Mesendoderm (in vitro differentiated cells): Measurements from ENCODE around the gene OR10K1. TPM values are rescaled to one million over a fixed set of nuclear protein-coding genes. Genes with fewer than 3 reads are reported as not detected.

ENCODE experiments used
- DNase-seq: peaks from one replicate; pipeline ENCODE4 v3.0.0; 2013
- H2AK5ac ChIP-seq: 2 replicates; pipeline ENCODE4 v1.6.1; 2013; ENCODE audit warnings: low read length, inconsistent platforms
- H2BK120ac ChIP-seq: 2 replicates; pipeline ENCODE4 v1.6.1; 2013; ENCODE audit warnings: low read depth, mild to moderate bottlenecking, low read length, moderate library complexity, mixed read lengths
- H2BK15ac ChIP-seq: replicated peaks from 2 replicates; pipeline ENCODE4 v1.6.1; 2013; ENCODE audit warnings: low read depth, mild to moderate bottlenecking, moderate library complexity
- H2BK5ac ChIP-seq: 2 replicates; pipeline ENCODE4 v1.6.1; 2013; ENCODE audit warnings: low read length, inconsistent platforms
- H3K18ac ChIP-seq: 2 replicates; pipeline ENCODE4 v1.6.1; 2013; ENCODE audit warnings: mild to moderate bottlenecking, low read length, mixed read lengths
- H3K23ac ChIP-seq: one replicate; pipeline ENCODE4 v1.6.1; 2013; ENCODE audit warnings: low read length
- H3K27ac ChIP-seq: 2 replicates; pipeline ENCODE4 v1.5.1; 2013; ENCODE audit warnings: low read depth, mild to moderate bottlenecking, inconsistent platforms, low read length, moderate library complexity
- H3K27me3 ChIP-seq: 2 replicates; pipeline ENCODE4 v1.6.1; 2013; ENCODE audit warnings: low read length, control low read depth, mild to moderate bottlenecking, inconsistent platforms; ENCODE audit not compliant: insufficient read depth, poor library complexity
- H3K36me3 ChIP-seq: 2 replicates; pipeline ENCODE4 v1.6.1; 2013; ENCODE audit warnings: low read length, inconsistent platforms; ENCODE audit not compliant: control insufficient read depth, insufficient read depth
- H3K4ac ChIP-seq: one replicate; pipeline ENCODE4 v1.6.1; 2013; ENCODE audit warnings: low read depth, mild to moderate bottlenecking, low read length, moderate library complexity
- H3K4me1 ChIP-seq: 2 replicates; pipeline ENCODE4 v1.6.1; 2013; ENCODE audit warnings: low read depth, low read length, inconsistent platforms; ENCODE audit not compliant: control insufficient read depth
- H3K4me2 ChIP-seq: 2 replicates; pipeline ENCODE4 v1.6.1; 2013; ENCODE audit warnings: low read length
- H3K4me3 ChIP-seq: 2 replicates; pipeline ENCODE4 v1.5.1; 2013; ENCODE audit warnings: mild to moderate bottlenecking, low read length
- H3K56ac ChIP-seq: one replicate; pipeline ENCODE4 v1.6.1; 2013; ENCODE audit warnings: low read length
- H3K79me1 ChIP-seq: 2 replicates; pipeline ENCODE4 v1.6.1; 2013; ENCODE audit warnings: low read length, inconsistent platforms
- H3K79me2 ChIP-seq: 2 replicates; pipeline ENCODE4 v1.6.1; 2013; ENCODE audit warnings: mild to moderate bottlenecking, low read length; ENCODE audit not compliant: control insufficient read depth, insufficient read depth
- H3K9ac ChIP-seq: 2 replicates; pipeline ENCODE4 v1.6.1; 2013; ENCODE audit warnings: low read length, inconsistent platforms
- H4K5ac ChIP-seq: one replicate; pipeline ENCODE4 v1.6.1; 2013; ENCODE audit warnings: low read length
- H4K8ac ChIP-seq: one replicate; pipeline ENCODE4 v1.6.1; 2013; ENCODE audit warnings: low read depth, mild to moderate bottlenecking, control low read depth, low read length, moderate library complexity
- WGBS: extraction: QIAGEN DNeasy Blood & Tissue Kit; methylation state at CpG from one replicate; pipeline ENCODE4 v1.1.7; 2013; ENCODE audit warnings: low lambda C conversion rate, missing lambda C conversion rate; ENCODE audit not compliant: insufficient coverage; ENCODE audit errors: extremely low coverage; 5-methylcytosine and 5-hydroxymethylcytosine counted together
- polyA plus RNA-seq, 2 experiments: library from polyadenylated mRNA; stranded (reverse); fragments of 200-250 nt; gene quantifications; one replicate each; pipeline ENCODE4 v1.2.3, GENCODE V29; 2013

OR10K1 gene
- not detected for polyA plus RNA-seq (2013, experiment 1 of 2)
- not detected for polyA plus RNA-seq (2013, experiment 2 of 2)

GRCh38 chr1:158461534-158461933, at the start of gene OR10K1:
Gene OR10K1, plus strand, starts transcription at chr1:158461834. Its CDS starts 3,728 bp downstream, at chr1:158465562.
- no peaks in the 10 kb centered on the region for H3K36me3 ChIP-seq

GRCh38 chr1:158414651-158415345, 46.8 kb upstream of the OR10K1 start:
- Histone ChIP-seq H4K8ac (no peak overlapping the region), H3K9ac (no peak overlapping the region), H2BK15ac (no peak overlapping the region), H3K79me1 (no peaks in the 10 kb centered on the region), H3K27ac (no peak overlapping the region), H3K56ac (no peak overlapping the region), H3K27me3 (no peaks in the 10 kb centered on the region), H3K4ac (no peak overlapping the region), H2AK5ac (no peak overlapping the region), H3K4me3 (no peak overlapping the region), H3K4me2 (no peak overlapping the region), H3K79me2 (no peaks in the 10 kb centered on the region), H3K23ac (no peak overlapping the region), H2BK120ac (no peak overlapping the region), H3K4me1 (no peaks in the 10 kb centered on the region), H2BK5ac (no peak overlapping the region), H3K18ac (no peak overlapping the region), H3K36me3 (no peaks in the 10 kb centered on the region), H4K5ac (no peak overlapping the region)
- DNase-seq: no peak
- WGBS: no CpG with 5 or more reads among the region's 4 CpGs

More at GRCh38 chr1:158461534-158461933, at the start of gene OR10K1:
- Histone ChIP-seq H3K79me2 (no peaks in the 10 kb centered on the region), H3K56ac (no peak within 1 kb of the TSS), H3K4me1 (no peaks in the 10 kb centered on the region), H2BK15ac (no peak within 1 kb of the TSS), H2BK5ac (no peak within 1 kb of the TSS), H3K4me2 (no peak within 1 kb of the TSS), H4K8ac (no peak within 1 kb of the TSS), H3K79me1 (no peaks in the 10 kb centered on the region), H3K4me3 (no peak within 1 kb of the TSS), H3K18ac (no peak within 1 kb of the TSS), H3K27ac (no peak within 1 kb of the TSS), H4K5ac (no peak within 1 kb of the TSS), H3K4ac (no peak within 1 kb of the TSS), H3K23ac (no peak within 1 kb of the TSS), H2AK5ac (no peak within 1 kb of the TSS), H3K9ac (no peak within 1 kb of the TSS), H3K27me3 (no peaks in the 10 kb centered on the region), H2BK120ac (no peak within 1 kb of the TSS)
- WGBS: no CpG with 5 or more reads among the region's 2 CpGs
- DNase-seq: no peak

GRCh38 chr1:158417586-158417985, 44.0 kb upstream of the OR10K1 start:
- no peak for DNase-seq
- no peaks in the 10 kb centered on the region for H3K79me1 ChIP-seq
- H4K8ac ChIP-seq: no peak overlapping the region
- no peak overlapping the region for H3K23ac ChIP-seq
- H3K27me3 ChIP-seq: no peaks in the 10 kb centered on the region
- H3K18ac ChIP-seq: no peak overlapping the region
- H3K4ac ChIP-seq: no peak overlapping the region
- H3K36me3 ChIP-seq: no peaks in the 10 kb centered on the region
- H3K56ac ChIP-seq: no peak overlapping the region
- H2BK5ac ChIP-seq: no peak overlapping the region
- H3K4me1 ChIP-seq: no peaks in the 10 kb centered on the region
- no peak overlapping the region for H2BK15ac ChIP-seq
- H3K79me2 ChIP-seq: no peaks in the 10 kb centered on the region
- no peak overlapping the region for H4K5ac ChIP-seq
- no peak overlapping the region for H3K9ac ChIP-seq
- H2AK5ac ChIP-seq: no peak overlapping the region
- H3K4me2 ChIP-seq: no peak overlapping the region
- no peak overlapping the region for H3K4me3 ChIP-seq
- H3K27ac ChIP-seq: no peak overlapping the region
- no peak overlapping the region for H2BK120ac ChIP-seq

GRCh38 chr1:158422212-158422611, 39.4 kb upstream of the OR10K1 start:
- no peak overlapping the region for H3K27ac ChIP-seq

GRCh38 chr1:158425027-158425426, 36.6 kb upstream of the OR10K1 start:
- H3K9ac ChIP-seq: no peak overlapping the region
- no peak for DNase-seq

More at GRCh38 chr1:158422212-158422611, 39.4 kb upstream of the OR10K1 start:
- Histone ChIP-seq H3K27me3 (no peaks in the 10 kb centered on the region), H3K4me3 (no peak overlapping the region), H4K5ac (no peak overlapping the region), H2AK5ac (no peak overlapping the region), H3K56ac (no peak overlapping the region), H3K18ac (no peak overlapping the region), H3K4ac (no peak overlapping the region), H3K9ac (no peak overlapping the region), H3K4me1 (no peaks in the 10 kb centered on the region), H2BK15ac (no peak overlapping the region), H4K8ac (no peak overlapping the region), H3K23ac (no peak overlapping the region), H3K4me2 (no peak overlapping the region), H2BK120ac (no peak overlapping the region), H3K36me3 (no peaks in the 10 kb centered on the region), H3K79me1 (no peaks in the 10 kb centered on the region), H2BK5ac (no peak overlapping the region), H3K79me2 (no peaks in the 10 kb centered on the region)
- peak; percentile 52 for DNase-seq

GRCh38 chr1:158426137-158426536, 35.5 kb upstream of the OR10K1 start, which contains the start of gene OR10K2:
Gene OR10K2, minus strand, starts transcription at chr1:158426237. Its CDS starts 5,371 bp downstream, at chr1:158420866.
- Histone ChIP-seq H3K9ac (no peak within 1 kb of the TSS), H3K79me1 (no peaks in the 10 kb centered on the region), H2BK5ac (no peak within 1 kb of the TSS), H3K27me3 (no peaks in the 10 kb centered on the region), H4K8ac (no peak within 1 kb of the TSS), H3K23ac (no peak within 1 kb of the TSS), H2AK5ac (no peak within 1 kb of the TSS), H2BK120ac (no peak within 1 kb of the TSS), H3K4me2 (no peak within 1 kb of the TSS), H3K4ac (no peak within 1 kb of the TSS), H3K27ac (no peak within 1 kb of the TSS), H2BK15ac (no peak within 1 kb of the TSS), H3K4me3 (no peak within 1 kb of the TSS), H3K4me1 (no peaks in the 10 kb centered on the region), H3K56ac (no peak within 1 kb of the TSS), H4K5ac (no peak within 1 kb of the TSS), H3K79me2 (no peaks in the 10 kb centered on the region), H3K18ac (no peak within 1 kb of the TSS), H3K36me3 (no peaks in the 10 kb centered on the region)
- DNase-seq: no peak
- WGBS: no CpG with 5 or more reads among the region's 1 CpG

More at GRCh38 chr1:158425027-158425426, 36.6 kb upstream of the OR10K1 start:
- H2BK120ac ChIP-seq: no peak overlapping the region
- H3K23ac ChIP-seq: no peak overlapping the region
- no peak overlapping the region for H3K27ac ChIP-seq
- H3K4me2 ChIP-seq: no peak overlapping the region
- no peak overlapping the region for H2AK5ac ChIP-seq
- H2BK15ac ChIP-seq: no peak overlapping the region
- no peaks in the 10 kb centered on the region for H3K27me3 ChIP-seq
- H2BK5ac ChIP-seq: no peak overlapping the region
- no peak overlapping the region for H3K4me3 ChIP-seq
- H3K79me2 ChIP-seq: no peaks in the 10 kb centered on the region
- no peak overlapping the region for H3K4ac ChIP-seq
- no peaks in the 10 kb centered on the region for H3K36me3 ChIP-seq
- H4K8ac ChIP-seq: no peak overlapping the region
- no peak overlapping the region for H3K18ac ChIP-seq
- no peak overlapping the region for H3K56ac ChIP-seq
- H3K4me1 ChIP-seq: no peaks in the 10 kb centered on the region
- no peak overlapping the region for H4K5ac ChIP-seq
- no peaks in the 10 kb centered on the region for H3K79me1 ChIP-seq
